ENCODE measurements around the gene PUDP. TPM values are rescaled to one million over a fixed set of nuclear protein-coding genes. Genes with fewer than 3 reads are reported as not detected.

The PUDP gene
- total RNA-seq, 1 experiment from 2014 or later = 20.3 TPM

- TF ChIP-seq CTCF (IDR thresholded peaks at IDR 0.05 in 2 of 3, conservative IDR thresholded peaks at IDR 0.05 in 1 of 3; ENCODE audit: borderline replicate concordance in 1 of 3, insufficient read depth in 1 of 3, low read depth in 2 of 3, low read length in 2 of 3) = no peak
Observed at GRCh38 chrX:7131621-7132020, 16.3 kb downstream of the PUDP start (continued).

GRCh38 chrX:7127056-7127455 lies 20.9 kb downstream of the PUDP start:
- no peak for DNase-seq (ENCODE audit: low read depth, low spot score)
- Histone ChIP-seq H2AFZ (ENCODE audit: low read depth, low read length, poor library complexity, severe bottlenecking) (no peak overlapping the region), H3K27me3 (ENCODE audit: insufficient read depth, low read length) (no peaks in the 10 kb centered on the region), H3K9me3 (ENCODE audit: control insufficient read depth in 1 of 2, insufficient read depth in 1 of 2, low read depth in 1 of 2, low read length in 2 of 2) (no peaks in the 10 kb centered on the region), H3K4me2 (ENCODE audit: low read length) (no peak overlapping the region), H3K79me2 (ENCODE audit: insufficient read depth, low read length) (peaks cover 34% of the 10 kb centered on the region), H3K9ac (ENCODE audit: low read length) (no peak overlapping the region), H3K27ac (ENCODE audit: low read depth, low read length) (no peak overlapping the region), H3K4me1 (ENCODE audit: control insufficient read depth in 1 of 2, insufficient read depth in 2 of 2, low read length in 2 of 2) (peaks cover 4 to 5% of the 10 kb centered on the region in 2 experiments; a peak in 3 of 4 replicates), H3K36me3 (ENCODE audit: control insufficient read depth in 1 of 2, insufficient read depth in 2 of 2, low read length in 2 of 2) (no peaks in the 10 kb centered on the region), H3K9me2 (ENCODE audit: insufficient read depth) (no peaks in the 10 kb centered on the region), H4K20me1 (ENCODE audit: insufficient read depth) (no peaks in the 10 kb centered on the region), H3K4me3 (replicated peaks in 1 of 2; ENCODE audit: low read depth in 1 of 2, low read length in 2 of 2) (no peak overlapping the region)
- intact Hi-C loops (cut with micrococcal nuclease) = no loop called here
- TF ChIP-seq ZBTB33 (IDR thresholded peaks at IDR 0.05; ENCODE audit: extremely low read depth, insufficient replicate concordance, low read length) = no peak
- TF ChIP-seq POLR2A (IDR thresholded peaks at IDR 0.05; ENCODE audit: borderline replicate concordance, extremely low read depth, insufficient read depth, insufficient read length) = no peak
- no peak for TF ChIP-seq REST (IDR thresholded peaks at IDR 0.05; ENCODE audit: low read depth)
- TF ChIP-seq POLR2AphosphoS5 (IDR thresholded peaks at IDR 0.05; ENCODE audit: low read depth, low read length) = no peak
- no peak for TF ChIP-seq ZNF274 (IDR thresholded peaks at IDR 0.05; ENCODE audit: low read depth, low read length)
- no peak for TF ChIP-seq CEBPB (IDR thresholded peaks at IDR 0.05; ENCODE audit: low read depth)
- BruUV-seq (replicated peaks) = no TSS peak
- ChIA-PET POLR2A (no interaction called here), CTCF (no interaction called here), RAD21 (ENCODE audit: low non-redundant PET in 1 of 2, low total read pairs in 2 of 2, uncharacterized antibody in 2 of 2, unreplicated experiment in 2 of 2) (no interaction called here)
- no peak for ATAC-seq

Data from HCT116 (cell line).